H9 (cell line): ENCODE data around the gene GABPB2. TPM values are rescaled to one million over a fixed set of nuclear protein-coding genes. Genes with fewer than 3 reads are reported as not detected.

Source experiments
- DNase-seq: peaks from one replicate; pipeline ENCODE4 v3.0.0-alpha.2; 2017
- H2AFZ ChIP-seq: one replicate; pipeline ENCODE4 v1.6.1; 2013; ENCODE audit warnings: mild to moderate bottlenecking, low read length, control low read depth, moderate library complexity
- H2AK5ac ChIP-seq: 2 replicates; pipeline ENCODE4 v1.6.1; 2013; ENCODE audit warnings: low read length, control low read depth, mixed read lengths; ENCODE audit not compliant: insufficient read length
- H2BK120ac ChIP-seq: one replicate; pipeline ENCODE4 v1.6.1; 2013; ENCODE audit warnings: low read depth, mild to moderate bottlenecking, low read length, control low read depth, inconsistent platforms; ENCODE audit not compliant: poor library complexity, severe bottlenecking
- H2BK12ac ChIP-seq: 2 replicates; pipeline ENCODE4 v1.6.1; 2013; ENCODE audit warnings: low read length, control low read depth, mixed read lengths, low read depth; ENCODE audit not compliant: insufficient read length
- H2BK15ac ChIP-seq: 2 replicates; pipeline ENCODE4 v1.6.1; 2013; ENCODE audit warnings: low read depth, low read length, control low read depth
- H2BK20ac ChIP-seq: one replicate; pipeline ENCODE4 v1.6.1; 2013; ENCODE audit warnings: low read depth, mild to moderate bottlenecking, low read length, control low read depth, inconsistent platforms; ENCODE audit not compliant: poor library complexity, severe bottlenecking
- H2BK5ac ChIP-seq: 2 replicates; pipeline ENCODE4 v1.6.1; 2013; ENCODE audit warnings: low read length, control low read depth, mixed read lengths; ENCODE audit not compliant: insufficient read length
- H3K14ac ChIP-seq: 2 replicates; pipeline ENCODE4 v1.6.1; 2013; ENCODE audit warnings: low read length, control low read depth; ENCODE audit not compliant: insufficient read depth
- H3K18ac ChIP-seq: 2 replicates; pipeline ENCODE4 v1.6.1; 2013; ENCODE audit warnings: low read depth, mild to moderate bottlenecking, mixed read lengths, low read length, control low read depth; ENCODE audit not compliant: insufficient read length
- H3K23ac ChIP-seq: 2 replicates; pipeline ENCODE4 v1.6.1; 2013; ENCODE audit warnings: low read length, control low read depth, mixed read lengths, low read depth; ENCODE audit not compliant: insufficient read length
- H3K23me2 ChIP-seq: 2 replicates; pipeline ENCODE4 v1.6.1; 2013; ENCODE audit warnings: low read depth, mild to moderate bottlenecking, mixed read lengths, low read length, control low read depth; ENCODE audit not compliant: insufficient read length, poor library complexity, severe bottlenecking
- H3K27ac ChIP-seq: 2 replicates; pipeline ENCODE4 v1.5.1; 2013; ENCODE audit warnings: low read length, control low read depth, mixed read lengths, low read depth; ENCODE audit not compliant: insufficient read length
- H3K27me3 ChIP-seq: 2 replicates; pipeline ENCODE4 v1.6.1; 2013; ENCODE audit warnings: low read length, control low read depth, inconsistent platforms; ENCODE audit not compliant: insufficient read depth
- H3K4ac ChIP-seq: 2 replicates; pipeline ENCODE4 v1.6.1; 2013; ENCODE audit warnings: low read depth, mild to moderate bottlenecking, control low read depth, inconsistent platforms, low read length, moderate library complexity
- H3K4me1 ChIP-seq: 2 replicates; pipeline ENCODE4 v1.6.1; 2013; ENCODE audit warnings: low read length, control low read depth, inconsistent platforms; ENCODE audit not compliant: insufficient read depth
- H3K4me2 ChIP-seq: 2 replicates; pipeline ENCODE4 v1.6.1; 2013; ENCODE audit warnings: low read length, control low read depth, mixed read lengths; ENCODE audit not compliant: insufficient read length, insufficient read depth
- H3K56ac ChIP-seq: 2 replicates; pipeline ENCODE4 v1.6.1; 2013; ENCODE audit warnings: low read depth, mild to moderate bottlenecking, mixed read lengths, low read length, control low read depth; ENCODE audit not compliant: insufficient read length
- H3K79me1 ChIP-seq: 2 replicates; pipeline ENCODE4 v1.6.1; 2013; ENCODE audit warnings: low read depth, mild to moderate bottlenecking, moderate library complexity, low read length, control low read depth, inconsistent platforms; ENCODE audit not compliant: insufficient read depth, poor library complexity, severe bottlenecking
- H3K79me2 ChIP-seq: 2 replicates; pipeline ENCODE4 v1.6.1; 2013; ENCODE audit warnings: low read length, control low read depth, inconsistent platforms; ENCODE audit not compliant: insufficient read depth
- H3K9ac ChIP-seq: 2 replicates; pipeline ENCODE4 v1.6.1; 2013; ENCODE audit warnings: low read length, control low read depth, mixed read lengths; ENCODE audit not compliant: insufficient read length; ENCODE audit errors: extremely low read depth
- H3K9me3 ChIP-seq: one replicate; pipeline ENCODE4 v1.6.1; 2013; ENCODE audit warnings: low read depth, low read length, inconsistent platforms; ENCODE audit not compliant: control insufficient read depth
- H3T11ph ChIP-seq: one replicate; pipeline ENCODE4 v1.6.1; 2013; ENCODE audit warnings: mild to moderate bottlenecking, low read length, control low read depth, inconsistent platforms
- H4K20me1 ChIP-seq: one replicate; pipeline ENCODE4 v1.6.1; 2013; ENCODE audit not compliant: control insufficient read depth, insufficient read length, insufficient read depth
- H4K5ac ChIP-seq: 2 replicates; pipeline ENCODE4 v1.6.1; 2013; ENCODE audit warnings: low read depth, mild to moderate bottlenecking, mixed read lengths, low read length, control low read depth; ENCODE audit not compliant: insufficient read length
- H4K8ac ChIP-seq: replicated peaks from 2 replicates; pipeline ENCODE4 v1.6.1; 2013; ENCODE audit warnings: low read length, control low read depth, mixed read lengths, low read depth; ENCODE audit not compliant: insufficient read length
- H4K91ac ChIP-seq: 2 replicates; pipeline ENCODE4 v1.6.1; 2013; ENCODE audit warnings: low read depth, mild to moderate bottlenecking, moderate library complexity, mixed read lengths, low read length, control low read depth; ENCODE audit not compliant: insufficient read length
- H3K27ac Mint-ChIP-seq, 3 experiments: 2 replicates in 2 of 3; 3 replicates in 1 of 3; pipeline ENCODE4 v1.8.0; 2020 to 2021; ENCODE audit warnings: mixed read lengths in 3 of 3, mild to moderate bottlenecking in 1 of 3, moderate library complexity in 1 of 3
- H3K27me3 Mint-ChIP-seq: 2 replicates; pipeline ENCODE4 v1.8.0; 2021; ENCODE audit warnings: low read depth, mild to moderate bottlenecking, moderate library complexity, mixed read lengths
- H3K36me3 Mint-ChIP-seq, 3 experiments: 2 replicates in 2 of 3; 3 replicates in 1 of 3; pipeline ENCODE4 v1.8.0; 2020 to 2021; ENCODE audit warnings: low read depth in 3 of 3, mixed read lengths in 3 of 3; ENCODE audit not compliant: insufficient read depth in 1 of 3
- H3K4me1 Mint-ChIP-seq, 2 experiments: 2 replicates each; pipeline ENCODE4 v1.8.0; 2020; ENCODE audit warnings: mixed read lengths in 2 of 2
- H3K4me3 Mint-ChIP-seq, 2 experiments: 2 replicates in 1 of 2; 3 replicates in 1 of 2; pipeline ENCODE4 v1.8.0; 2020 to 2021; ENCODE audit warnings: mild to moderate bottlenecking in 2 of 2, mixed read lengths in 2 of 2, moderate library complexity in 1 of 2
- H3K9me3 Mint-ChIP-seq, 2 experiments: 2 replicates in 1 of 2; 3 replicates in 1 of 2; pipeline ENCODE4 v1.8.0; 2020; ENCODE audit warnings: mild to moderate bottlenecking in 2 of 2, mixed read lengths in 2 of 2, moderate library complexity in 1 of 2
- CTCF ChIP-seq: fragments of 200-600 bp; sonication (generic); conservative IDR thresholded peaks from 3 replicates; pipeline ENCODE4 v1.8.0; 2021; ENCODE audit warnings: antibody characterized with exemption, mild to moderate bottlenecking
- WGBS: extraction: QIAGEN DNeasy Blood & Tissue Kit; methylation state at CpG from one replicate; pipeline ENCODE4 v1.1.7; 2013; ENCODE audit warnings: missing lambda C conversion rate, low lambda C conversion rate, mixed read lengths; ENCODE audit not compliant: insufficient read length; ENCODE audit errors: extremely low coverage; 5-methylcytosine and 5-hydroxymethylcytosine counted together
- total RNA-seq: library from RNA; stranded (reverse); gene quantifications from 2 replicates; pipeline ENCODE4 v1.2.1, GENCODE V29; 2021

Gene GABPB2
- total RNA-seq, 1 experiment from 2014 or later, result 4.1 TPM

GRCh38 chr1:151054971-151055547, 15.5 kb upstream of the GABPB2 start:
- Histone ChIP-seq H2BK120ac (no peak overlapping the region), H3K14ac (no peak overlapping the region), H3K9ac (no peak overlapping the region), H2BK5ac (no peak overlapping the region), H3K9me3 (no peaks in the 10 kb centered on the region), H3K79me1 (peaks cover 12% of the 10 kb centered on the region), H4K5ac (no peak overlapping the region), H3K4me1 (peaks cover 7% of the 10 kb centered on the region; the same call in 1 of the 2 replicates), H3K18ac (no peak overlapping the region), H2BK20ac (no peak overlapping the region), H4K91ac (no peak overlapping the region), H3K4ac (no peak overlapping the region), H2AFZ (no peak overlapping the region), H3K79me2 (peaks cover 18% of the 10 kb centered on the region; the same call in 1 of the 2 replicates), H3K23me2 (peaks cover 19% of the 10 kb centered on the region), H3K27ac (no peak overlapping the region), H3K4me2 (no peak overlapping the region), H4K8ac (no peak overlapping the region), H2BK12ac (no peak overlapping the region), H3K23ac (no peak overlapping the region), H4K20me1 (no peaks in the 10 kb centered on the region), H3K27me3 (no peaks in the 10 kb centered on the region), H3K56ac (no peak overlapping the region), H2BK15ac (no peak overlapping the region), H3T11ph (no peak overlapping the region), H2AK5ac (no peak overlapping the region)
- no peak for DNase-seq
- no peaks in the 10 kb centered on the region for H3K9me3 Mint-ChIP-seq
- no CpG with 5 or more reads among the region's 4 CpGs for WGBS
- TF ChIP-seq CTCF, result no peak
- no peak overlapping the region for H3K27ac Mint-ChIP-seq
- H3K27me3 Mint-ChIP-seq, result no peaks in the 10 kb centered on the region
- H3K4me1 Mint-ChIP-seq, result peaks cover 21 to 26% of the 10 kb centered on the region in 2 experiments
- H3K4me3 Mint-ChIP-seq, result no peak overlapping the region
- peaks cover 23 to 70% (median 59%) of the 10 kb centered on the region in 3 experiments for H3K36me3 Mint-ChIP-seq
